T-helper 1 cell (primary cell): ENCODE results near the gene BMPR1B.

Source experiments
- DNase-seq, 5 donors: peaks; one replicate each; pipeline ENCODE4 v3.0.0-alpha.2; 2012 to 2020

The BMPR1B gene

GRCh38 chr4:94968493-94968892, 210.7 kb downstream of the BMPR1B start:
- no peak for DNase-seq

GRCh38 chr4:94970650-94971049, 212.9 kb downstream of the BMPR1B start:
- no peak for DNase-seq

- no peak for DNase-seq
Measured at GRCh38 chr4:94974773-94975172, 217.0 kb downstream of the BMPR1B start.

- no peak for DNase-seq
Measured at GRCh38 chr4:94976371-94977011, 218.7 kb downstream of the BMPR1B start.

GRCh38 chr4:94978904-94979303, 221.1 kb downstream of the BMPR1B start:
- DNase-seq, result no peak

GRCh38 chr4:94979621-94980020, 221.9 kb downstream of the BMPR1B start:
- DNase-seq, result no peak

GRCh38 chr4:94995684-94996394, 238.1 kb downstream of the BMPR1B start:
- DNase-seq, result no peak

- DNase-seq, result no peak
Measured at GRCh38 chr4:95000076-95000648, 242.4 kb downstream of the BMPR1B start.

GRCh38 chr4:95004912-95005311, 247.2 kb downstream of the BMPR1B start:
- no peak for DNase-seq

- DNase-seq, result no peak
Measured at GRCh38 chr4:95007998-95008397, 250.2 kb downstream of the BMPR1B start.

GRCh38 chr4:95013236-95013635, 255.5 kb downstream of the BMPR1B start:
- DNase-seq, result no peak

GRCh38 chr4:95014068-95014467, 256.3 kb downstream of the BMPR1B start:
- DNase-seq, result no peak

GRCh38 chr4:95017305-95018064, 259.7 kb downstream of the BMPR1B start:
- no peak for DNase-seq

- DNase-seq, result no peak
Measured at GRCh38 chr4:95018785-95019184, 261.0 kb downstream of the BMPR1B start.

GRCh38 chr4:95020521-95020920, 262.8 kb downstream of the BMPR1B start:
- no peak for DNase-seq

GRCh38 chr4:95021099-95021498, 263.3 kb downstream of the BMPR1B start:
- DNase-seq, result no peak

- no peak for DNase-seq
Measured at GRCh38 chr4:95023110-95023509, 265.4 kb downstream of the BMPR1B start.

- no peak for DNase-seq
Measured at GRCh38 chr4:95027905-95028618, 270.3 kb downstream of the BMPR1B start.

- DNase-seq, result no peak
Measured at GRCh38 chr4:95038791-95039190, 281.0 kb downstream of the BMPR1B start.

GRCh38 chr4:95044324-95044837, 286.6 kb downstream of the BMPR1B start:
- no peak for DNase-seq

- DNase-seq, result no peak
Measured at GRCh38 chr4:95045429-95045828, 287.7 kb downstream of the BMPR1B start.

GRCh38 chr4:95048296-95048695, 290.5 kb downstream of the BMPR1B start:
- DNase-seq, result no peak
